GM12873 (cell line): Measurements from ENCODE around the gene PAK5.

Experiments
- TF ChIP-seq, protein P1 (sequence below): IDR thresholded peaks from 2 replicates; pipeline ENCODE4 v1.5.1; 2012; ENCODE audit warnings: low read depth, mild to moderate bottlenecking, moderate library complexity, low read length, control low read depth; ENCODE audit not compliant: insufficient read depth; ENCODE audit errors: missing control alignments

PAK5 gene

DNA sequence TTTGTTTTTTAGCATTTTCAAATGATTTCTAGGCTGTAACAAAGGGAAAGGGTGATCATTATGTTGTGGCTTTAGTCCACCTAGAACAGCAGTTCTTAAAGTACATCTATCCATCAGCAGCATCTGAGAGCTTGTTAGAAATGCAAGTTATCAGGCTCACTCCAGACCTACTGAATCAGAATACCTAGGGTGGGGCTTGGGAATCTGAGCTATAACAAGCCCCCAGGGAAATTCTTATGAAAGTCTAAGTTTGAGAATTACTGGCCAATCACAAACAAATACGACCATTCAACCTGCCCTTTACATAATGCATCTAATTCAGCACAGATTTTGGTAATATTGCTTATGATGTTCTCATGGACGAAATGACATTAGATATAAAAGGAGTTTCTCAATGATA, 201.0 kb downstream of the PAK5 start:
- TF ChIP-seq, protein P1, sequence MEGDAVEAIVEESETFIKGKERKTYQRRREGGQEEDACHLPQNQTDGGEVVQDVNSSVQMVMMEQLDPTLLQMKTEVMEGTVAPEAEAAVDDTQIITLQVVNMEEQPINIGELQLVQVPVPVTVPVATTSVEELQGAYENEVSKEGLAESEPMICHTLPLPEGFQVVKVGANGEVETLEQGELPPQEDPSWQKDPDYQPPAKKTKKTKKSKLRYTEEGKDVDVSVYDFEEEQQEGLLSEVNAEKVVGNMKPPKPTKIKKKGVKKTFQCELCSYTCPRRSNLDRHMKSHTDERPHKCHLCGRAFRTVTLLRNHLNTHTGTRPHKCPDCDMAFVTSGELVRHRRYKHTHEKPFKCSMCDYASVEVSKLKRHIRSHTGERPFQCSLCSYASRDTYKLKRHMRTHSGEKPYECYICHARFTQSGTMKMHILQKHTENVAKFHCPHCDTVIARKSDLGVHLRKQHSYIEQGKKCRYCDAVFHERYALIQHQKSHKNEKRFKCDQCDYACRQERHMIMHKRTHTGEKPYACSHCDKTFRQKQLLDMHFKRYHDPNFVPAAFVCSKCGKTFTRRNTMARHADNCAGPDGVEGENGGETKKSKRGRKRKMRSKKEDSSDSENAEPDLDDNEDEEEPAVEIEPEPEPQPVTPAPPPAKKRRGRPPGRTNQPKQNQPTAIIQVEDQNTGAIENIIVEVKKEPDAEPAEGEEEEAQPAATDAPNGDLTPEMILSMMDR: no peak

DNA sequence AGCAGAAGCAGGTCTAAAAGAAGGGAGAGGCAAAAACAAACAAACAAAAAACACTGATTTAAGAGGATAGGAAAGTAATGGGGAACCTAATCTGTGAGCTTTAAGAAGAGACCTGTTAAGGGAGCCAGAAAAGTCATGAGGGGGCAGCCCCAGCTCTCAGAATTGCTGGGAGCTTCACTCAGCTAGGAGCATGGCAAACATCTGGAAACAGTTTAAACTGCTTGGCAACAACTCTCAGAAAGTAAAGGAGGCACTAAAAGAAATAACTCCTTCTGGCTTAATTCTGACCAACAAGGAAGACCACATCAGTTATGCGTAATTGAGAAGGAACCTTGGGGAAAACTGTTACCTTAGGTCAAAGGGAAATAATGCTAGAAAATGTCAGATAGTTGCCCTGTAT, 203.1 kb downstream of the PAK5 start:
- TF ChIP-seq, protein P1: no peak

DNA sequence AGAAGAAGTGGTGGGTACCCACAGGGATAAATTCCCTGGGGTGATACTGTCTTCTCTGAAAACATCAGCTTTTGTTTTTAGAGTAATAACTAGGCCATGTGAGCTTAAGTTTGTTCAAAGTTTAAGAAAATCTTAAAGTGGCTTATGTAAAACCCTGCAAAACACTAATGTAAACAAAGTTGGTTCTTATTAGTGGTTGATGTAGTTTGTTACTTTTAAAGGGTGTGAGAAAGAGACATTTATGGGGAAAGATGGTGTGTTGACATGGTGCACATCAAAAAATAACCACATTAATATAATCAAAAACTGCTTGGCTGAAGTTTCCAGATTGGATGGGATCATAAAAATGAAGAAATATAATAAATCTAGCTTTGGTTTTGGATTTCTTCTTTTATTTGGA, 204.5 kb downstream of the PAK5 start:
- TF ChIP-seq, protein P1: no peak

- TF ChIP-seq, protein P1: no peak
Measured at GRCh38 chr20:9632991-9633390, 205.9 kb downstream of the PAK5 start.

GRCh38 chr20:9632265-9632664, 206.6 kb downstream of the PAK5 start:
- TF ChIP-seq, protein P1: no peak

DNA sequence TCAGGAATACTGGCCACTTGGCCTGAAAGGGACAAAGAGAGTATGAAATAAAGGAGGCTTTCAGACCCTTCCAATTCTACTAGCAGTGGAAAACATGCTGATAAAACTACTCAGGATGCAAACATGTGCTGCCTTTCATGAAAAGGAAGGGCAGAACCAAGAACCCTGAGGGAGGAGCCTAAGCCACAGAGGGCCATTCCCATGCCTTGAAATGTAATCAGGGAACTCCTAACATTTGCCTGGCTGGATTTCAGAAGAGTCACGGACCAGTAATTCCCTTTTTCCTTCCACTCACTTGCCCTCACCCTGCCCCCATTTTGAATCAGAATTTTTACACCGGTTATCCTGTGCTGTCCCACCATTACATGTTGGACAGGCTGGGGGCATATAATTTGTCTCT, 208.3 kb downstream of the PAK5 start:
- TF ChIP-seq, protein P1: no peak

DNA sequence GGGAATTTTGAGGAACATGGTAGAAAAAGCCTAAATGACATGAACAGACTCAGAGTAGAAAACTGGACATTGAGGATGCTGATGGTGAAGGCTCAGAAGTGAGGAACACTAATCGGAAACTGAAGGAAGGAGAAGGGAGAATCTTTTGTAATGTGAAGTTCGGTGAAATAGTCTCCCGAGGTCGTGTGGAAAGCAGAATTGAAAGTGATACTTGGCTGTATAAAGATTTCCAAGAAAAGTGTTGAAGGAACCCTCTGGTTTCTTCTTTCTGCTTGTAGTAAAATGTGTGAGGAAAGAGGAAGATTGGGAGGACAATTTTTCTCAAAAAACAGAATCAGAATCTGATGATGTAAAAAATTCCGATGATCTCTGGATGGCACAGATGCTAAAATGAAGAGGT, 209.0 kb downstream of the PAK5 start:
- TF ChIP-seq, protein P1: no peak

GRCh38 chr20:9628589-9628988, 210.3 kb downstream of the PAK5 start:
- TF ChIP-seq, protein P1: no peak
